Measurements from ENCODE around the gene C12orf76.

Gene C12orf76

GRCh38 chr12:109994401-109995175, 53.7 kb downstream of the C12orf76 start:
- no peak for DNase-seq

- no peak for DNase-seq
These were observed 55.2 kb downstream of the C12orf76 start for GRCh38 chr12:109993091-109993490.

GRCh38 chr12:109991586-109991985, 56.7 kb downstream of the C12orf76 start:
- no peak for DNase-seq

All from right hindlimb (tissue), 1 donor.